ENCODE data around the gene KLC3.
"Not testable (repeated sequence)": the region's sequence is repeated elsewhere in the genome, so short reads cannot be mapped to it uniquely, and the experiment has no call there.

The KLC3 gene

GRCh38 chr19:45306040-45306439, 34.5 kb upstream of the KLC3 start:
- no peak for TF ChIP-seq CTCF (IDR thresholded peaks at IDR 0.05; ENCODE audit: low read depth, low read length)
- no peak overlapping the region for H3K4me3 ChIP-seq (ENCODE audit: low read depth, low read length)

DNA sequence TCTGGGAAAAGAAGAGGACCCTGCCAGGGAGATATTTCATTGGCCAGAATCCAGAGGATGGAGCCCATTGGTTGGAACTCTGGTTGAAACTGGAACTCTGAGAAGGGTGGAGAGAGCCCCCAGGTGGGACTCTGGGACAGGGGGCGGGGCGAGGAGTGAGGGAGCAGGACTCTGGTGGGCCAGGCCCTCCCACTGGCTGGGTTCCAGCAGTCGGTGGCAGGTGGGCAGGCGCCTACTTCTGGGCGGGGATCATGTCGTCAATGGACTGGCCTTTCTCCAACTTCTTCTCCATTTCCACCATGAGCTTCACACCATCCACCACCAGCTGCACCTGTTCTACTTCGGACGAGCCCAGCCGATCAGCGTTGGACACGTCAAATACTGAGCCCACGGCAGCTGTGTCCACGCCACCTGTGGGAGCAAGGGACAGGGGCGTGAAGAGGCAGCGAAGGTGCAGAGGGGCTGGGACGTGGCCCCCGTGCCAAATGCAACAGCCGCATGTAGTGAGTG, 34.0 kb upstream of the KLC3 start:
- no peak for TF ChIP-seq CTCF (IDR thresholded peaks at IDR 0.05; ENCODE audit: low read depth, low read length)
- no peak overlapping the region for H3K4me3 ChIP-seq (ENCODE audit: low read depth, low read length)

GRCh38 chr19:45307361-45307760, 33.2 kb upstream of the KLC3 start:
- H3K4me3 ChIP-seq (ENCODE audit: low read depth, low read length) = no peak overlapping the region
- no peak for TF ChIP-seq CTCF (IDR thresholded peaks at IDR 0.05; ENCODE audit: low read depth, low read length)

DNA sequence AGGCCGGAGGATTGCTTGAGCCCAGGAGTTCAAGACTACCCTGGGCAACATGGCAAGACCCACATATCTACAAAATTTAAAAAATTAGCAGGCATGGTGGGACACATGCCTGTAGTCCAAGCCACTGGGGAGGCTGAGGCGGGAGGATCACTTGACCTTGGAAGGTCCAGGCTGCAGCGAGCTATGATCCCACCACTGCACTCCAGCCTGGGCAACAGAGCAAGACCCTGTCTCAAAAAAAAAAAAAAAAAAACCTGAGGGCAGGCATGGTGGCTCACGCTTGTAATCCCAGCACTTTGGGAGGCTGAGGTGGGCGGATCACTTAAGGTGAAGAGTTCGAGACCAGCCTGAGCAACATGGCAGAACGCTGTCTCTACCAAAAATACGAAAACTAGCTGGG, 31.2 kb upstream of the KLC3 start:
- H3K4me3 ChIP-seq (ENCODE audit: low read depth, low read length) = not testable (repeated sequence)

- TF ChIP-seq CTCF (IDR thresholded peaks at IDR 0.05; ENCODE audit: low read depth, low read length) = no peak
- H3K4me3 ChIP-seq (ENCODE audit: low read depth, low read length) = no peak overlapping the region
Observed at GRCh38 chr19:45311621-45312020, 28.9 kb upstream of the KLC3 start.

GRCh38 chr19:45312285-45312684, 28.3 kb upstream of the KLC3 start:
- not testable (repeated sequence) for H3K4me3 ChIP-seq (ENCODE audit: low read depth, low read length)

- no peak for TF ChIP-seq CTCF (IDR thresholded peaks at IDR 0.05; ENCODE audit: low read depth, low read length)
- no peak overlapping the region for H3K4me3 ChIP-seq (ENCODE audit: low read depth, low read length)
Observed at GRCh38 chr19:45314708-45315245, 25.8 kb upstream of the KLC3 start.

- TF ChIP-seq CTCF (IDR thresholded peaks at IDR 0.05; ENCODE audit: low read depth, low read length) = no peak
Observed at GRCh38 chr19:45315304-45315703, 25.2 kb upstream of the KLC3 start.

More at GRCh38 chr19:45315304-45315703, 25.2 kb upstream of the KLC3 start:
- H3K4me3 ChIP-seq (ENCODE audit: low read depth, low read length) = no peak overlapping the region
